ENCODE data around the gene CENPV.
"Not testable (repeated sequence)": the region's sequence is repeated elsewhere in the genome, so short reads cannot be mapped to it uniquely, and the experiment has no call there.

CENPV gene

GRCh38 chr17:16301963-16302855, 51.1 kb downstream of the CENPV start:
- TF ChIP-seq CTCF (IDR thresholded peaks at IDR 0.05; ENCODE audit: control insufficient read depth, insufficient read depth, low read depth, low read length, missing control alignments) = no peak
- no peak for DNase-seq (ENCODE audit: low read depth)
- H3K4me3 ChIP-seq (ENCODE audit: control insufficient read depth, low read depth, low read length) = no peak overlapping the region

DNA sequence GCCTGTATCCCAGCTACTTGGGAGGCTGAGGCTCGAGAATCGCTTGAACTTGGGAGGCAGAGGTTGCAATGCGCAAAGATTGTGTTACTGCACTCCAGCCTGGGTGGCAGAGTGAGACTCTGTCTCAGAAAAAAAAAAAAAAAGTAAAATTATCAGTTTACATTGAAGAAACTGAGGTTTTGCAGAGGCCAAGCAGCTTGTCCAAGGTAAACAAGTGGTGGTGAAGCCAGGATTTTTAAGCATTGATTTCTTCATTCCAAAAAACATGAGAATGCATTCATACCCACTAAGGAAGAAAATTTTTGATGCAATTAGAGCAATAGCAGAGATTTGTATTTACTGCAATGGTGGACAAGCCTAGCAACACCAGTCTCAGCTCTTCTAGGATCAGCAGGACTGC, 52.7 kb downstream of the CENPV start:
- H3K4me3 ChIP-seq (ENCODE audit: control insufficient read depth, low read depth, low read length) = no peak overlapping the region
- TF ChIP-seq CTCF (IDR thresholded peaks at IDR 0.05; ENCODE audit: control insufficient read depth, insufficient read depth, low read depth, low read length, missing control alignments) = no peak
- no peak for DNase-seq (ENCODE audit: low read depth)

- no peak overlapping the region for H3K4me3 ChIP-seq (ENCODE audit: control insufficient read depth, low read depth, low read length)
- DNase-seq (ENCODE audit: low read depth) = no peak
- no peak for TF ChIP-seq CTCF (IDR thresholded peaks at IDR 0.05; ENCODE audit: control insufficient read depth, insufficient read depth, low read depth, low read length, missing control alignments)
Observed at GRCh38 chr17:16298140-16298662, 55.1 kb downstream of the CENPV start.

GRCh38 chr17:16297367-16298139, 55.7 kb downstream of the CENPV start:
- no peak overlapping the region for H3K4me3 ChIP-seq (ENCODE audit: control insufficient read depth, low read depth, low read length)
- no peak for DNase-seq (ENCODE audit: low read depth)
- TF ChIP-seq CTCF (IDR thresholded peaks at IDR 0.05; ENCODE audit: control insufficient read depth, insufficient read depth, low read depth, low read length, missing control alignments) = no peak

- not testable (repeated sequence) for DNase-seq (ENCODE audit: low read depth); H3K4me3 ChIP-seq (ENCODE audit: control insufficient read depth, low read depth, low read length)
Observed at GRCh38 chr17:16296072-16296471, 57.2 kb downstream of the CENPV start.

- no peak for TF ChIP-seq CTCF (IDR thresholded peaks at IDR 0.05; ENCODE audit: control insufficient read depth, insufficient read depth, low read depth, low read length, missing control alignments)
- H3K4me3 ChIP-seq (ENCODE audit: control insufficient read depth, low read depth, low read length) = no peak overlapping the region
- no peak for DNase-seq (ENCODE audit: low read depth)
Observed at GRCh38 chr17:16294560-16294959, 58.7 kb downstream of the CENPV start.

DNA sequence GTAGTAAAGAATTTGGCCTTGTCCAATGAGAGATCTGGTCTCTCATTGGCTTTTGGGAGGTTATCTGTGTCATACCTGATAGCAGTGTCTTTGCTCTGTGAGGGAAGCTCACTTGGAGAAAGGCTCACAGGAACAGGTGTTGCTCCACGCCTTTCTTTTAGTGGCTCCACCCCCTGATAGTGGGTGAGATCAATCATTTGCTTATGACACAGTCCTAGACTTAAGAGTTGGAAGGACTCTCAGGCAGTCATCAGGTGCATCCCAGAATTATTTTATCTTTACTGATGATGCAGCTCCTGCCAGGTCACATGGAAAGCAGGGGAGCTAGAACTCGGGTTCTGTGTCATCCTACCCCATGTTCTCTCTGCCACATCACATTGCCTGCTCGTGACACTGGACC, 59.3 kb downstream of the CENPV start:
- no peak for DNase-seq (ENCODE audit: low read depth)

More for the DNA sequence above, 59.3 kb downstream of the CENPV start:
- no peak for TF ChIP-seq CTCF (IDR thresholded peaks at IDR 0.05; ENCODE audit: control insufficient read depth, insufficient read depth, low read depth, low read length, missing control alignments)
- no peak overlapping the region for H3K4me3 ChIP-seq (ENCODE audit: control insufficient read depth, low read depth, low read length)

Data from AG09309 (cell line).